HCT116 (cell line): ENCODE data around the gene ANXA5. TPM values are rescaled to one million over a fixed set of nuclear protein-coding genes. Genes with fewer than 3 reads are reported as not detected.

ENCODE experiments used
- ATAC-seq: fragments of 200-7000 bp; cut with Tn5 transposase; 2 replicates; pipeline ENCODE4 v1.9.1; 2020; ENCODE audit warnings: mild to moderate bottlenecking, moderate library complexity
- BruUV-seq: library from RNA; stranded (reverse); fragments of 400-500 nt; replicated peaks from 2 replicates; lab custom pipeline; 2021; lab: Mats Ljungman, UMichigan
- CTCF ChIA-PET: fragments of 300-600 bp; sonication (Branson Sonifier 250); formaldehyde crosslinking; loops from one replicate; lab custom pipeline; 2021; ENCODE audit warnings: antibody characterized with exemption; lab: Charles Lee
- POLR2A ChIA-PET: fragments of 300-600, 350-600 bp; sonication (Branson Sonifier 250); formaldehyde crosslinking; loops from one replicate; lab custom pipeline; 2021; ENCODE audit warnings: antibody characterized with exemption; lab: Charles Lee
- RAD21 ChIA-PET, 2 experiments: fragments of 300-600 bp; sonication (Branson Sonifier 250); formaldehyde crosslinking; loops; one replicate each; lab custom pipeline; 2023; ENCODE audit warnings: low total read pairs in 2 of 2; ENCODE audit not compliant: uncharacterized antibody in 2 of 2, unreplicated experiment in 2 of 2, low non-redundant PET in 1 of 2; lab: Charles Lee
- DNase-seq: peaks from one replicate; pipeline ENCODE4 v3.0.0-alpha.2; 2010; ENCODE audit warnings: low read depth, low spot score
- H2AFZ ChIP-seq: fragments of 200-600 bp; shearing (Covaris generic), sonication (generic); 2 replicates; pipeline ENCODE4 v1.6.1; 2017; ENCODE audit warnings: low read depth, mixed run types, mixed read lengths, antibody characterized with exemption, low read length; ENCODE audit not compliant: poor library complexity, severe bottlenecking
- H3K27ac ChIP-seq: 2 replicates; pipeline ENCODE4 v1.5.1; 2012; ENCODE audit warnings: low read depth, low read length
- H3K27me3 ChIP-seq: fragments of 200-600 bp; sonication (generic); 2 replicates; pipeline ENCODE4 v1.6.1; 2016; ENCODE audit warnings: mixed run types, low read length, mixed read lengths; ENCODE audit not compliant: insufficient read depth
- H3K36me3 ChIP-seq, 2 experiments: fragments of 200-500 bp in 1 of 2; fragments of 200-600 bp in 1 of 2; sonication (Bioruptor generic) in 1 of 2; sonication (generic) in 1 of 2; 2 replicates each; pipeline versions ENCODE4 v1.5.1 to v1.6.1; 2014 to 2016; ENCODE audit warnings: low read length in 2 of 2, inconsistent platforms in 1 of 2, mixed read lengths in 1 of 2, mixed run types in 1 of 2; ENCODE audit not compliant: insufficient read depth in 2 of 2, control insufficient read depth in 1 of 2
- H3K4me1 ChIP-seq, 2 experiments: fragments of 200-600 bp in 1 of 2; sonication (generic) in 1 of 2; 2 replicates each; pipeline versions ENCODE4 v1.5.1 to v1.6.1; 2012 to 2017; ENCODE audit warnings: low read length in 2 of 2, inconsistent platforms in 1 of 2, mild to moderate bottlenecking in 1 of 2, mixed read lengths in 1 of 2, mixed run types in 1 of 2, moderate library complexity in 1 of 2; ENCODE audit not compliant: insufficient read depth in 2 of 2, control insufficient read depth in 1 of 2
- H3K4me2 ChIP-seq: fragments of 200-600 bp; sonication (generic); 2 replicates; pipeline ENCODE4 v1.6.1; 2017; ENCODE audit warnings: mixed run types, low read length, mixed read lengths
- H3K4me3 ChIP-seq, 2 experiments: fragments of 200-600 bp in 1 of 2; sonication (generic) in 1 of 2; replicated peaks in 1 of 2; 2 replicates each; pipeline ENCODE4 v1.5.1; 2011 to 2016; ENCODE audit warnings: low read length in 2 of 2, control low read depth in 1 of 2, low read depth in 1 of 2, mild to moderate bottlenecking in 1 of 2, mixed read lengths in 1 of 2, mixed run types in 1 of 2
- H3K79me2 ChIP-seq: fragments of 200-600 bp; sonication (generic); 2 replicates; pipeline ENCODE4 v1.6.1; 2017; ENCODE audit warnings: mild to moderate bottlenecking, mixed run types, low read length, moderate library complexity, mixed read lengths; ENCODE audit not compliant: insufficient read depth
- H3K9ac ChIP-seq: fragments of 200-600 bp; sonication (generic); 2 replicates; pipeline ENCODE4 v1.6.1; 2016; ENCODE audit warnings: low read length, mixed read lengths
- H3K9me2 ChIP-seq: fragments of 200-600 bp; sonication (generic), shearing (Covaris generic); 2 replicates; pipeline ENCODE4 v1.6.1; 2017; ENCODE audit warnings: mixed run types, mild to moderate bottlenecking, moderate library complexity; ENCODE audit not compliant: insufficient read depth
- H3K9me3 ChIP-seq, 2 experiments: fragments of 200-500 bp in 1 of 2; fragments of 200-600 bp in 1 of 2; sonication (Bioruptor generic) in 1 of 2; sonication (generic) in 1 of 2; 2 replicates each; pipeline ENCODE4 v1.6.1; 2014 to 2017; ENCODE audit warnings: low read length in 2 of 2, mixed read lengths in 2 of 2, inconsistent platforms in 1 of 2, low read depth in 1 of 2, mild to moderate bottlenecking in 1 of 2, mixed run types in 1 of 2, moderate library complexity in 1 of 2; ENCODE audit not compliant: control insufficient read depth in 1 of 2, insufficient read depth in 1 of 2
- H4K20me1 ChIP-seq: fragments of 200-600 bp; sonication (generic), shearing (Covaris generic); 2 replicates; pipeline ENCODE4 v1.6.1; 2017; ENCODE audit warnings: mixed run types, mild to moderate bottlenecking, moderate library complexity; ENCODE audit not compliant: insufficient read depth
- ATF3 ChIP-seq: IDR thresholded peaks from 2 replicates; pipeline ENCODE4 v1.6.1; 2012
- CBX3 ChIP-seq: IDR thresholded peaks from 2 replicates; pipeline ENCODE4 v1.6.1; 2012; ENCODE audit warnings: low read depth
- EGR1 ChIP-seq: IDR thresholded peaks from 2 replicates; pipeline ENCODE4 v1.6.1; 2012; ENCODE audit warnings: low read depth
- ELF1 ChIP-seq: IDR thresholded peaks from 2 replicates; pipeline ENCODE4 v1.6.1; 2012; ENCODE audit warnings: low read depth, borderline replicate concordance
- JUND ChIP-seq: IDR thresholded peaks from 2 replicates; pipeline ENCODE4 v1.6.1; 2012
- MAX ChIP-seq: IDR thresholded peaks from 2 replicates; pipeline ENCODE4 v1.6.1; 2012
- POLR2A ChIP-seq: IDR thresholded peaks from 2 replicates; pipeline ENCODE4 v1.7.0; 2011; ENCODE audit warnings: borderline replicate concordance; ENCODE audit not compliant: insufficient read depth, insufficient read length; ENCODE audit errors: extremely low read depth
- RAD21 ChIP-seq: IDR thresholded peaks from 2 replicates; pipeline ENCODE4 v1.6.1; 2012; ENCODE audit warnings: low read depth, mild to moderate bottlenecking
- SIN3A ChIP-seq: IDR thresholded peaks from 2 replicates; pipeline ENCODE4 v1.6.1; 2012; ENCODE audit warnings: low read depth
- TCF7L2 ChIP-seq: IDR thresholded peaks from 2 replicates; pipeline ENCODE4 v1.7.0; 2011; ENCODE audit warnings: borderline replicate concordance, inconsistent platforms; ENCODE audit not compliant: insufficient read depth, insufficient read length; ENCODE audit errors: extremely low read depth
- YY1 ChIP-seq: IDR thresholded peaks from 2 replicates; pipeline ENCODE4 v1.6.1; 2011; ENCODE audit warnings: low read length, low read depth, moderate library complexity, mild to moderate bottlenecking; ENCODE audit not compliant: insufficient replicate concordance; ENCODE audit errors: extremely low read depth
- ZNF274 ChIP-seq: fragments of 200-500 bp; sonication (Bioruptor generic); IDR thresholded peaks from 2 replicates; pipeline ENCODE4 v1.6.1; 2014; ENCODE audit warnings: mild to moderate bottlenecking, low read depth, low read length, inconsistent platforms
- intact Hi-C: fragments of 100-400 bp; cut with micrococcal nuclease; formaldehyde crosslinking; loops from 2 replicates; pipeline ENCODE4 v1.10.0; 2022
- total RNA-seq: library from RNA; stranded (reverse); gene quantifications from one replicate; pipeline ENCODE4 v1.2.1, GENCODE V29; 2021; ENCODE audit not compliant: unreplicated experiment
- TF ChIP-seq, protein P1 (sequence below), 3 experiments: fragments of 200-600 bp in 1 of 3; sonication (generic) in 1 of 3; IDR thresholded peaks in 2 of 3; conservative IDR thresholded peaks in 1 of 3; 2 replicates each; pipeline ENCODE4 v1.5.1; 2012 to 2017; ENCODE audit warnings: low read depth in 2 of 3, low read length in 2 of 3, antibody characterized with exemption in 1 of 3, borderline replicate concordance in 1 of 3, control low read depth in 1 of 3, mild to moderate bottlenecking in 1 of 3, mixed read lengths in 1 of 3, mixed run types in 1 of 3, moderate library complexity in 1 of 3; ENCODE audit not compliant: insufficient read depth in 1 of 3

Gene ANXA5
- total RNA-seq, 1 experiment from 2014 or later, result 186 TPM

GRCh38 chr4:121675715-121676114 lies 21.1 kb downstream of the ANXA5 start:
- Histone ChIP-seq H3K9me2 (no peaks in the 10 kb centered on the region), H3K36me3 (peaks cover 34 to 50% of the 10 kb centered on the region in 2 experiments), H3K4me3 (no peak overlapping the region), H3K27me3 (no peaks in the 10 kb centered on the region), H3K4me1 (no peaks in the 10 kb centered on the region), H3K9ac (no peak overlapping the region), H4K20me1 (no peaks in the 10 kb centered on the region), H3K4me2 (no peak overlapping the region), H3K9me3 (no peaks in the 10 kb centered on the region), H3K27ac (no peak overlapping the region), H2AFZ (no peak overlapping the region), H3K79me2 (no peaks in the 10 kb centered on the region)
- TF ChIP-seq JUND, result no peak
- no peak for TF ChIP-seq ATF3
- no peak for TF ChIP-seq YY1
- no peak for TF ChIP-seq SIN3A
- no peak for TF ChIP-seq RAD21
- TF ChIP-seq, protein P1, sequence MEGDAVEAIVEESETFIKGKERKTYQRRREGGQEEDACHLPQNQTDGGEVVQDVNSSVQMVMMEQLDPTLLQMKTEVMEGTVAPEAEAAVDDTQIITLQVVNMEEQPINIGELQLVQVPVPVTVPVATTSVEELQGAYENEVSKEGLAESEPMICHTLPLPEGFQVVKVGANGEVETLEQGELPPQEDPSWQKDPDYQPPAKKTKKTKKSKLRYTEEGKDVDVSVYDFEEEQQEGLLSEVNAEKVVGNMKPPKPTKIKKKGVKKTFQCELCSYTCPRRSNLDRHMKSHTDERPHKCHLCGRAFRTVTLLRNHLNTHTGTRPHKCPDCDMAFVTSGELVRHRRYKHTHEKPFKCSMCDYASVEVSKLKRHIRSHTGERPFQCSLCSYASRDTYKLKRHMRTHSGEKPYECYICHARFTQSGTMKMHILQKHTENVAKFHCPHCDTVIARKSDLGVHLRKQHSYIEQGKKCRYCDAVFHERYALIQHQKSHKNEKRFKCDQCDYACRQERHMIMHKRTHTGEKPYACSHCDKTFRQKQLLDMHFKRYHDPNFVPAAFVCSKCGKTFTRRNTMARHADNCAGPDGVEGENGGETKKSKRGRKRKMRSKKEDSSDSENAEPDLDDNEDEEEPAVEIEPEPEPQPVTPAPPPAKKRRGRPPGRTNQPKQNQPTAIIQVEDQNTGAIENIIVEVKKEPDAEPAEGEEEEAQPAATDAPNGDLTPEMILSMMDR (IDR thresholded peaks at IDR 0.05 in 2 of 3, conservative IDR thresholded peaks at IDR 0.05 in 1 of 3; ENCODE audit: borderline replicate concordance in 1 of 3, insufficient read depth in 1 of 3, low read depth in 2 of 3, low read length in 2 of 3), result 0 out of 6 replicates have a peak, but pooled peaks of 1 of the 3 experiments have one; percentile 7
- ChIA-PET CTCF (no interaction called here), RAD21 (interaction anchor here in 1 of 2 experiments (0.6 kb wide), 1 partner anchor 20 kb away, joined by 3 read pairs; no protein-coding TSS in a partner anchor), POLR2A (no interaction called here)
- no TSS peak for BruUV-seq
- DNase-seq (no peak), ATAC-seq (no peak)
- intact Hi-C loops, result no loop called here

DNA sequence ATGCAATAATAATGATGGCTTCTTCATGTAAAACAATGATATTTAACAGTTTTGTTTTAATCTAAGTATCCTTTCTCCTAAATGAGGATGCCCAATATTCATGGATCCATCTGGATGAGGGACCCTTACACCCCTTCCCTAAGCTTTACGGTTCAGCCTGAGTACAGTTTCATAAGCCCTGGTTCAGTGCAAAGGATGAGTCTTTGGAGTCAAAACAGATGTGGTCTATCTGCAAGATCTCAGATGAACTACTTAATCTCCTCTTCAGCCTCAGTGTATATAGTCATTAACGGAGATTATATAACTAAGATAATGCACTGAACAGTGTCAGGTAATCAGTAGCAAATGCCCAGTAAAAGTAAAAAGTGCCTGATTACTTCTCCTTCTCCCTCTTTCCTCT lies 22.1 kb downstream of the ANXA5 start:
- no peaks in the 10 kb centered on the region for H3K4me1 ChIP-seq
- no peak overlapping the region for H3K27ac ChIP-seq
- no peak overlapping the region for H3K9ac ChIP-seq
- H3K36me3 ChIP-seq, result peaks cover 24 to 58% of the 10 kb centered on the region in 2 experiments
- DNase-seq, result no peak
- no peak overlapping the region for H3K4me2 ChIP-seq
- ChIA-PET CTCF (no interaction called here), RAD21 (no interaction called here), POLR2A (no interaction called here)
- no peaks in the 10 kb centered on the region for H3K27me3 ChIP-seq
- no peaks in the 10 kb centered on the region for H4K20me1 ChIP-seq
- intact Hi-C loops, result no loop called here
- ATAC-seq, result no peak
- H3K9me2 ChIP-seq, result no peaks in the 10 kb centered on the region
- no peak overlapping the region for H2AFZ ChIP-seq
- no peaks in the 10 kb centered on the region for H3K9me3 ChIP-seq
- BruUV-seq, result no TSS peak
- no peaks in the 10 kb centered on the region for H3K79me2 ChIP-seq
- H3K4me3 ChIP-seq, result no peak overlapping the region
- TF ChIP-seq ATF3 (no peak), SIN3A (no peak), ELF1 (no peak), POLR2A (no peak), MAX (no peak), ZNF274 (no peak), JUND (no peak), CBX3 (no peak), YY1 (no peak), EGR1 (no peak), TCF7L2 (no peak)
- TF ChIP-seq, protein P1 (IDR thresholded peaks at IDR 0.05 in 2 of 3, conservative IDR thresholded peaks at IDR 0.05 in 1 of 3; ENCODE audit: borderline replicate concordance in 1 of 3, insufficient read depth in 1 of 3, low read depth in 2 of 3, low read length in 2 of 3), result no peak
